Sigmoid colon (tissue), 7 donors: Measurements from ENCODE around the gene EWSR1. TPM values are rescaled to one million over a fixed set of nuclear protein-coding genes. Genes with fewer than 3 reads are reported as not detected.
"Not testable (repeated sequence)": the region's sequence is repeated elsewhere in the genome, so short reads cannot be mapped to it uniquely, and the experiment has no call there.

Source experiments
- DNase-seq: peaks from one replicate; pipeline ENCODE4 v3.0.0-alpha.2; 2019
- H3K27ac ChIP-seq, 4 donors: fragments of 200-600 bp; sonication (generic); one replicate each; pipeline ENCODE4 v1.5.1; 2016 to 2019; ENCODE audit warnings: mild to moderate bottlenecking in 1 of 4
- H3K27me3 ChIP-seq, 3 donors: fragments of 200-600 bp; sonication (generic); one replicate each; pipeline ENCODE4 v1.5.1; 2019; ENCODE audit warnings: mild to moderate bottlenecking in 1 of 3
- H3K36me3 ChIP-seq, 4 donors: fragments of 200-600 bp; sonication (generic); one replicate each; pipeline ENCODE4 v1.5.1; 2016 to 2019
- H3K4me1 ChIP-seq, 4 donors: fragments of 200-600 bp; sonication (generic); one replicate each; pipeline ENCODE4 v1.5.1; 2017 to 2019
- H3K4me3 ChIP-seq, 4 donors: fragments of 200-600 bp; sonication (generic); one replicate each; pipeline ENCODE4 v1.5.1; 2017 to 2019; ENCODE audit warnings: mild to moderate bottlenecking in 2 of 4, moderate library complexity in 1 of 4
- H3K9me3 ChIP-seq, 4 donors: fragments of 200-600 bp in 3 of 4; sonication (generic) in 3 of 4; one replicate each; pipeline versions ENCODE4 v1.5.1 to v1.6.1; 2013 to 2019
- CTCF ChIP-seq, 4 experiments: fragments of 450-650 bp in 3 of 4; fragments of 200-600 bp in 1 of 4; IDR thresholded peaks; one replicate each; pipeline ENCODE4 v1.5.1; 2016 to 2019; ENCODE audit warnings: antibody characterized with exemption in 4 of 4, mild to moderate bottlenecking in 3 of 4, moderate library complexity in 2 of 4
- EP300 ChIP-seq, 4 donors: sonication (generic); formaldehyde crosslinking; IDR thresholded peaks; one replicate each; pipeline ENCODE4 v1.6.1; 2017; ENCODE audit warnings: antibody characterized with exemption in 4 of 4
- POLR2A ChIP-seq, 2 donors: fragments of 450-650 bp; IDR thresholded peaks; one replicate each; pipeline ENCODE4 v1.6.1; 2016; ENCODE audit warnings: antibody characterized with exemption in 2 of 2, mild to moderate bottlenecking in 2 of 2, moderate library complexity in 2 of 2
- POLR2AphosphoS5 ChIP-seq, 4 donors: sonication (generic); formaldehyde crosslinking; IDR thresholded peaks; one replicate each; pipeline ENCODE4 v1.6.1; 2017; ENCODE audit warnings: antibody characterized with exemption in 4 of 4
- WGBS, 2 donors: extraction: QIAGEN DNeasy Blood & Tissue Kit; methylation state at CpG; one replicate each; pipeline ENCODE4 v1.1.7; 2013; 5-methylcytosine and 5-hydroxymethylcytosine counted together
- intact Hi-C: fragments of 100-400 bp; cut with DNase I; formaldehyde crosslinking; loops from one replicate; pipeline ENCODE4 v1.15.1; 2023
- polyA plus RNA-seq, 3 donors: library from polyadenylated mRNA; stranded (reverse); fragments of 200-250 nt; gene quantifications; one replicate each; pipeline ENCODE4 v1.2.3, GENCODE V29; 2013
- total RNA-seq, 4 donors: library from RNA; depleted of rRNA; stranded (reverse); fragments of >200 nt; gene quantifications; one replicate each; pipeline ENCODE4 v1.1.0, GENCODE V29; 2016
- donor health status: healthy with polysubstance abuse.
- donor health status: Bipolar disorder and iron deficiency.
- donor health status: healthy.

Gene EWSR1
- total and polyA plus RNA-seq, 7 donors: 81.4 to 233 (median 174) TPM

GRCh38 chr22:29243874-29244446, 24.1 kb upstream of the EWSR1 start:
- 80 to 83% methylated on average over 11 of the region's 11 CpGs for WGBS, 2 donors
- H3K4me1 ChIP-seq: no peaks in the 10 kb centered on the region
- intact Hi-C loops: loop anchor here (2.0 to 10.0 kb wide), 2 partner anchors 37 to 169 kb away; partner anchors contain the start of gene KREMEN1

GRCh38 chr22:29244785-29245625, 23.1 kb upstream of the EWSR1 start:
- no peak overlapping the region for H3K27ac ChIP-seq
- peak; percentile 48 for DNase-seq
- TF ChIP-seq CTCF (IDR thresholded peaks at IDR 0.05) (no peak), POLR2AphosphoS5 (IDR thresholded peaks at IDR 0.05) (no peak), POLR2A (IDR thresholded peaks at IDR 0.05) (no peak), EP300 (IDR thresholded peaks at IDR 0.05) (no peak)
- H3K4me3 ChIP-seq: no peak overlapping the region
- H3K4me1 ChIP-seq: no peaks in the 10 kb centered on the region
- WGBS, 2 donors: 72 to 82% methylated on average over 7 of the region's 7 CpGs
- no peaks in the 10 kb centered on the region for H3K9me3 ChIP-seq
- intact Hi-C loops: loop anchor here (2.0 to 10.0 kb wide), 3 partner anchors 38 to 170 kb away; partner anchors contain the start of gene KREMEN1
- no peaks in the 10 kb centered on the region for H3K27me3 ChIP-seq
- no peaks in the 10 kb centered on the region for H3K36me3 ChIP-seq

More at GRCh38 chr22:29243874-29244446, 24.1 kb upstream of the EWSR1 start:
- no peaks in the 10 kb centered on the region for H3K36me3 ChIP-seq
- H3K4me3 ChIP-seq: no peak overlapping the region
- H3K9me3 ChIP-seq: peaks cover 0 to 5% (median 0%) of the 10 kb centered on the region in 4 donors
- TF ChIP-seq CTCF (IDR thresholded peaks at IDR 0.05) (no peak), POLR2AphosphoS5 (IDR thresholded peaks at IDR 0.05) (no peak), EP300 (IDR thresholded peaks at IDR 0.05) (no peak), POLR2A (IDR thresholded peaks at IDR 0.05) (no peak)
- H3K27me3 ChIP-seq: no peaks in the 10 kb centered on the region
- peak; percentile 26 for DNase-seq
- H3K27ac ChIP-seq: no peak overlapping the region

- peak; percentile 84 to 98 (median 92) for TF ChIP-seq CTCF (IDR thresholded peaks at IDR 0.05)
- no peak for TF ChIP-seq EP300 (IDR thresholded peaks at IDR 0.05)
- H3K27ac ChIP-seq: no peak overlapping the region
- no peaks in the 10 kb centered on the region for H3K36me3 ChIP-seq
- DNase-seq: peak; percentile 88
- H3K4me1 ChIP-seq: no peaks in the 10 kb centered on the region
- no peak overlapping the region for H3K4me3 ChIP-seq
- H3K27me3 ChIP-seq: no peaks in the 10 kb centered on the region
- 31 to 48% methylated on average over 11 of the region's 11 CpGs for WGBS, 2 donors
- intact Hi-C loops: loop anchor here (2.0 to 10.0 kb wide), 3 partner anchors 39 to 171 kb away; partner anchors contain the start of gene KREMEN1
- H3K9me3 ChIP-seq: no peaks in the 10 kb centered on the region
Observed at GRCh38 chr22:29245626-29246385, 22.3 kb upstream of the EWSR1 start.

GRCh38 chr22:29247891-29248290, 20.2 kb upstream of the EWSR1 start:
- not testable (repeated sequence) for H3K36me3 ChIP-seq, DNase-seq, H3K27me3 ChIP-seq, H3K9me3 ChIP-seq, H3K4me1 ChIP-seq, H3K27ac ChIP-seq, H3K4me3 ChIP-seq
- WGBS, 2 donors: 97% methylated on average over 10 of the region's 10 CpGs
- intact Hi-C loops: loop anchor here (5.0 to 10.0 kb wide), 2 partner anchors 96 to 173 kb away; partner anchors contain the start of gene KREMEN1

GRCh38 chr22:29251265-29251664, 16.8 kb upstream of the EWSR1 start:
- Histone ChIP-seq H3K27me3 (no peaks in the 10 kb centered on the region), H3K36me3 (no peaks in the 10 kb centered on the region), H3K4me3 (no peak overlapping the region), H3K27ac (no peak overlapping the region), H3K4me1 (no peaks in the 10 kb centered on the region), H3K9me3 (no peaks in the 10 kb centered on the region)
- 89 to 95% methylated on average over 5 of the region's 5 CpGs for WGBS, 2 donors
- TF ChIP-seq POLR2AphosphoS5 (IDR thresholded peaks at IDR 0.05): no peak
- no peak for TF ChIP-seq CTCF (IDR thresholded peaks at IDR 0.05)
- TF ChIP-seq POLR2A (IDR thresholded peaks at IDR 0.05): no peak
- no peak for TF ChIP-seq EP300 (IDR thresholded peaks at IDR 0.05)
- intact Hi-C loops: no loop called here
- no peak for DNase-seq
